ENCODE data around the gene SLC1A7.

DNA sequence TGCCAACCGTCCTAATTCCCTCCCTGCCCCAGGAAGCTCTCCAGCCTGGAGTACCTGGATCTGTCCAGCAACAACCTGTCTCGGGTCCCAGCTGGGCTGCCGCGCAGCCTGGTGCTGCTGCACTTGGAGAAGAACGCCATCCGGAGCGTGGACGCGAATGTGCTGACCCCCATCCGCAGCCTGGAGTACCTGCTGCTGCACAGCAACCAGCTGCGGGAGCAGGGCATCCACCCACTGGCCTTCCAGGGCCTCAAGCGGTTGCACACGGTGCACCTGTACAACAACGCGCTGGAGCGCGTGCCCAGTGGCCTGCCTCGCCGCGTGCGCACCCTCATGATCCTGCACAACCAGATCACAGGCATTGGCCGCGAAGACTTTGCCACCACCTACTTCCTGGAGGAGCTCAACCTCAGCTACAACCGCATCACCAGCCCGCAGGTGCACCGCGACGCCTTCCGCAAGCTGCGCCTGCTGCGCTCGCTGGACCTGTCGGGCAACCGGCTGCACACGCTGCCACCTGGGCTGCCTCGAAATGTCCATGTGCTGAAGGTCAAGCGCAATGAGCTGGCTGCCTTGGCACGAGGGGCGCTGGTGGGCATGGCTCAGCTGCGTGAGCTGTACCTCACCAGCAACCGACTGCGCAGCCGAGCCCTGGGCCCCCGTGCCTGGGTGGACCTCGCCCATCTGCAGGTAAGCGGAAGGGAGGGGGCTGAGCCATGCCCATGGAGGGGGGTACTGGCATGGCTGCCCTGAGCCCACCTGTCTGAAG is 63.9 kb downstream of the SLC1A7 start:
- TF ChIP-seq, protein P1, sequence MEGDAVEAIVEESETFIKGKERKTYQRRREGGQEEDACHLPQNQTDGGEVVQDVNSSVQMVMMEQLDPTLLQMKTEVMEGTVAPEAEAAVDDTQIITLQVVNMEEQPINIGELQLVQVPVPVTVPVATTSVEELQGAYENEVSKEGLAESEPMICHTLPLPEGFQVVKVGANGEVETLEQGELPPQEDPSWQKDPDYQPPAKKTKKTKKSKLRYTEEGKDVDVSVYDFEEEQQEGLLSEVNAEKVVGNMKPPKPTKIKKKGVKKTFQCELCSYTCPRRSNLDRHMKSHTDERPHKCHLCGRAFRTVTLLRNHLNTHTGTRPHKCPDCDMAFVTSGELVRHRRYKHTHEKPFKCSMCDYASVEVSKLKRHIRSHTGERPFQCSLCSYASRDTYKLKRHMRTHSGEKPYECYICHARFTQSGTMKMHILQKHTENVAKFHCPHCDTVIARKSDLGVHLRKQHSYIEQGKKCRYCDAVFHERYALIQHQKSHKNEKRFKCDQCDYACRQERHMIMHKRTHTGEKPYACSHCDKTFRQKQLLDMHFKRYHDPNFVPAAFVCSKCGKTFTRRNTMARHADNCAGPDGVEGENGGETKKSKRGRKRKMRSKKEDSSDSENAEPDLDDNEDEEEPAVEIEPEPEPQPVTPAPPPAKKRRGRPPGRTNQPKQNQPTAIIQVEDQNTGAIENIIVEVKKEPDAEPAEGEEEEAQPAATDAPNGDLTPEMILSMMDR (IDR thresholded peaks at IDR 0.05; ENCODE audit: poor library complexity, severe bottlenecking) = no peak
- no peak for TF ChIP-seq EZH2 (IDR thresholded peaks at IDR 0.05; ENCODE audit: borderline replicate concordance, insufficient read depth, low read length, poor library complexity, severe bottlenecking)
- TF ChIP-seq, protein P2, sequence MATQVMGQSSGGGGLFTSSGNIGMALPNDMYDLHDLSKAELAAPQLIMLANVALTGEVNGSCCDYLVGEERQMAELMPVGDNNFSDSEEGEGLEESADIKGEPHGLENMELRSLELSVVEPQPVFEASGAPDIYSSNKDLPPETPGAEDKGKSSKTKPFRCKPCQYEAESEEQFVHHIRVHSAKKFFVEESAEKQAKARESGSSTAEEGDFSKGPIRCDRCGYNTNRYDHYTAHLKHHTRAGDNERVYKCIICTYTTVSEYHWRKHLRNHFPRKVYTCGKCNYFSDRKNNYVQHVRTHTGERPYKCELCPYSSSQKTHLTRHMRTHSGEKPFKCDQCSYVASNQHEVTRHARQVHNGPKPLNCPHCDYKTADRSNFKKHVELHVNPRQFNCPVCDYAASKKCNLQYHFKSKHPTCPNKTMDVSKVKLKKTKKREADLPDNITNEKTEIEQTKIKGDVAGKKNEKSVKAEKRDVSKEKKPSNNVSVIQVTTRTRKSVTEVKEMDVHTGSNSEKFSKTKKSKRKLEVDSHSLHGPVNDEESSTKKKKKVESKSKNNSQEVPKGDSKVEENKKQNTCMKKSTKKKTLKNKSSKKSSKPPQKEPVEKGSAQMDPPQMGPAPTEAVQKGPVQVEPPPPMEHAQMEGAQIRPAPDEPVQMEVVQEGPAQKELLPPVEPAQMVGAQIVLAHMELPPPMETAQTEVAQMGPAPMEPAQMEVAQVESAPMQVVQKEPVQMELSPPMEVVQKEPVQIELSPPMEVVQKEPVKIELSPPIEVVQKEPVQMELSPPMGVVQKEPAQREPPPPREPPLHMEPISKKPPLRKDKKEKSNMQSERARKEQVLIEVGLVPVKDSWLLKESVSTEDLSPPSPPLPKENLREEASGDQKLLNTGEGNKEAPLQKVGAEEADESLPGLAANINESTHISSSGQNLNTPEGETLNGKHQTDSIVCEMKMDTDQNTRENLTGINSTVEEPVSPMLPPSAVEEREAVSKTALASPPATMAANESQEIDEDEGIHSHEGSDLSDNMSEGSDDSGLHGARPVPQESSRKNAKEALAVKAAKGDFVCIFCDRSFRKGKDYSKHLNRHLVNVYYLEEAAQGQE (IDR thresholded peaks at IDR 0.05; ENCODE audit: borderline replicate concordance) = no peak
- no peak for TF ChIP-seq EP300 (conservative IDR thresholded peaks at IDR 0.05; ENCODE audit: poor library complexity, severe bottlenecking)
- no peak for TF ChIP-seq TAF1 (IDR thresholded peaks at IDR 0.05; ENCODE audit: low read depth)
- no peak for TF ChIP-seq SMC3 (conservative IDR thresholded peaks at IDR 0.05; ENCODE audit: poor library complexity)
